Progenitor cell of endocrine pancreas (in vitro differentiated cells): ENCODE measurements around the gene SLC47A2. TPM values are rescaled to one million over a fixed set of nuclear protein-coding genes. Genes with fewer than 3 reads are reported as not detected.
A peak's percentile ranks its signal among the peaks of the same experiment; 100 is the strongest.

Experiments
- DNase-seq: peaks from one replicate; pipeline ENCODE4 v3.0.0; 2021; ENCODE audit warnings: low spot score; ENCODE audit not compliant: unreplicated experiment
- H3K27ac Mint-ChIP-seq: 2 replicates; pipeline ENCODE4 v1.8.0; 2021; ENCODE audit warnings: mild to moderate bottlenecking, moderate library complexity, mixed read lengths
- H3K27me3 Mint-ChIP-seq: 2 replicates; pipeline ENCODE4 v1.8.0; 2021; ENCODE audit warnings: mixed read lengths
- H3K36me3 Mint-ChIP-seq: 2 replicates; pipeline ENCODE4 v1.8.0; 2022; ENCODE audit warnings: mixed read lengths; ENCODE audit not compliant: insufficient read depth
- H3K4me1 Mint-ChIP-seq: 2 replicates; pipeline ENCODE4 v1.8.0; 2021; ENCODE audit warnings: low read depth, mixed read lengths
- H3K4me3 Mint-ChIP-seq: 2 replicates; pipeline ENCODE4 v1.8.0; 2021; ENCODE audit warnings: low read depth, mild to moderate bottlenecking, moderate library complexity, mixed read lengths
- H3K9me3 Mint-ChIP-seq: 2 replicates; pipeline ENCODE4 v1.8.0; 2021; ENCODE audit warnings: low read depth, mixed read lengths
- CTCF ChIP-seq: fragments of 200-600 bp; sonication (generic); IDR thresholded peaks from one replicate; pipeline ENCODE4 v1.5.0; 2021; ENCODE audit warnings: antibody characterized with exemption, mild to moderate bottlenecking; ENCODE audit not compliant: unreplicated experiment
- total RNA-seq: library from RNA; stranded (reverse); gene quantifications from 2 replicates; pipeline ENCODE4 v1.2.1, GENCODE V29; 2021

SLC47A2 gene
- total RNA-seq, 1 donor from 2014 or later, result not detected

- peaks cover 2% of the 10 kb centered on the region for H3K27me3 Mint-ChIP-seq
- no peak for DNase-seq
- no peaks in the 10 kb centered on the region for H3K9me3 Mint-ChIP-seq
- H3K36me3 Mint-ChIP-seq, result peaks cover 18% of the 10 kb centered on the region
- peak overlapping the region; percentile 84 for H3K4me3 Mint-ChIP-seq
- peaks cover 48% of the 10 kb centered on the region for H3K4me1 Mint-ChIP-seq
- peak overlapping the region; percentile 97 for H3K27ac Mint-ChIP-seq
- TF ChIP-seq CTCF, result no peak
Observed at GRCh38 chr17:19649274-19649541, 67.2 kb downstream of the SLC47A2 start.

GRCh38 chr17:19648475-19649273, 67.7 kb downstream of the SLC47A2 start, which contains the start of gene ALDH3A2:
ALDH3A2 (plus strand) TSS chr17:19648751; CDS start chr17:19648972, 221 bp downstream.
- Mint-ChIP-seq H3K4me1 (peaks cover 48% of the 10 kb centered on the region), H3K36me3 (peaks cover 14% of the 10 kb centered on the region), H3K27ac (peak within 1 kb of the TSS; percentile 97), H3K4me3 (peak within 1 kb of the TSS; percentile 84), H3K27me3 (peaks cover 2% of the 10 kb centered on the region), H3K9me3 (no peaks in the 10 kb centered on the region)
- DNase-seq, result peak; percentile 95
- peak; percentile 23 for TF ChIP-seq CTCF

GRCh38 chr17:19647697-19648474, 68.5 kb downstream of the SLC47A2 start:
- Mint-ChIP-seq H3K36me3 (peaks cover 8% of the 10 kb centered on the region), H3K4me3 (peak overlapping the region; percentile 84), H3K27me3 (peaks cover 2% of the 10 kb centered on the region), H3K9me3 (no peaks in the 10 kb centered on the region), H3K4me1 (peaks cover 53% of the 10 kb centered on the region), H3K27ac (peak overlapping the region; percentile 97)
- no peak for TF ChIP-seq CTCF
- DNase-seq, result peak; percentile 20

GRCh38 chr17:19646788-19647696, 69.3 kb downstream of the SLC47A2 start:
- peaks cover 58% of the 10 kb centered on the region for H3K4me1 Mint-ChIP-seq
- peak overlapping the region; percentile 84 for H3K4me3 Mint-ChIP-seq
- DNase-seq, result no peak
- TF ChIP-seq CTCF, result no peak
- peaks cover 2% of the 10 kb centered on the region for H3K27me3 Mint-ChIP-seq
- peak overlapping the region; percentile 97 for H3K27ac Mint-ChIP-seq
- H3K36me3 Mint-ChIP-seq, result peaks cover 3% of the 10 kb centered on the region
- no peaks in the 10 kb centered on the region for H3K9me3 Mint-ChIP-seq
